ENCODE data around the gene RGS17.

The RGS17 gene

DNA sequence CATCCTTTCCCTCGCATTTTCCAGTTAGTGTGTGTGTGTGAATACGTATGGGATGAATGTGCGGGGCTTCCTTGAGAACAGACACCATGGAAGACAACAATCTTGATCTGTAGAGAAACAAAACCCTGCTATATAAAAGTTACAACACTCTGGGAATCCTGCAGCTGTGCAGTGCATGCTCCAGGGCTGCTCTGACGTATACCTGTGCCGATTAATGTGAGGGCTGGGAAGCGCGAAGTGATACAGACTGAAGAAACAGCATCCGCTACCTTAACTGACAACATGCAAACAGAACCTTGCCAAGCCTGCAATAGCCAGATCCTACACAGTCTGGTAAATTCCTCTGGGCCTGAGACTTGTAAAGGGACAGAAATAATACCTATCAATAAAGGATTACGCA lies 96.9 kb downstream of the RGS17 start:
- Histone ChIP-seq H3K4me3 (ENCODE audit: low read depth, low read length) (no peak overlapping the region), H3K36me3 (no peaks in the 10 kb centered on the region), H3K9me3 (ENCODE audit: severe bottlenecking) (no peaks in the 10 kb centered on the region), H3K27ac (no peak overlapping the region), H3K27me3 (ENCODE audit: insufficient read depth, low read depth, severe bottlenecking) (no peaks in the 10 kb centered on the region)
- no peak for DNase-seq
- TF ChIP-seq, protein P1, sequence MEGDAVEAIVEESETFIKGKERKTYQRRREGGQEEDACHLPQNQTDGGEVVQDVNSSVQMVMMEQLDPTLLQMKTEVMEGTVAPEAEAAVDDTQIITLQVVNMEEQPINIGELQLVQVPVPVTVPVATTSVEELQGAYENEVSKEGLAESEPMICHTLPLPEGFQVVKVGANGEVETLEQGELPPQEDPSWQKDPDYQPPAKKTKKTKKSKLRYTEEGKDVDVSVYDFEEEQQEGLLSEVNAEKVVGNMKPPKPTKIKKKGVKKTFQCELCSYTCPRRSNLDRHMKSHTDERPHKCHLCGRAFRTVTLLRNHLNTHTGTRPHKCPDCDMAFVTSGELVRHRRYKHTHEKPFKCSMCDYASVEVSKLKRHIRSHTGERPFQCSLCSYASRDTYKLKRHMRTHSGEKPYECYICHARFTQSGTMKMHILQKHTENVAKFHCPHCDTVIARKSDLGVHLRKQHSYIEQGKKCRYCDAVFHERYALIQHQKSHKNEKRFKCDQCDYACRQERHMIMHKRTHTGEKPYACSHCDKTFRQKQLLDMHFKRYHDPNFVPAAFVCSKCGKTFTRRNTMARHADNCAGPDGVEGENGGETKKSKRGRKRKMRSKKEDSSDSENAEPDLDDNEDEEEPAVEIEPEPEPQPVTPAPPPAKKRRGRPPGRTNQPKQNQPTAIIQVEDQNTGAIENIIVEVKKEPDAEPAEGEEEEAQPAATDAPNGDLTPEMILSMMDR (IDR thresholded peaks at IDR 0.05; ENCODE audit: low read depth, low read length), result no peak

DNA sequence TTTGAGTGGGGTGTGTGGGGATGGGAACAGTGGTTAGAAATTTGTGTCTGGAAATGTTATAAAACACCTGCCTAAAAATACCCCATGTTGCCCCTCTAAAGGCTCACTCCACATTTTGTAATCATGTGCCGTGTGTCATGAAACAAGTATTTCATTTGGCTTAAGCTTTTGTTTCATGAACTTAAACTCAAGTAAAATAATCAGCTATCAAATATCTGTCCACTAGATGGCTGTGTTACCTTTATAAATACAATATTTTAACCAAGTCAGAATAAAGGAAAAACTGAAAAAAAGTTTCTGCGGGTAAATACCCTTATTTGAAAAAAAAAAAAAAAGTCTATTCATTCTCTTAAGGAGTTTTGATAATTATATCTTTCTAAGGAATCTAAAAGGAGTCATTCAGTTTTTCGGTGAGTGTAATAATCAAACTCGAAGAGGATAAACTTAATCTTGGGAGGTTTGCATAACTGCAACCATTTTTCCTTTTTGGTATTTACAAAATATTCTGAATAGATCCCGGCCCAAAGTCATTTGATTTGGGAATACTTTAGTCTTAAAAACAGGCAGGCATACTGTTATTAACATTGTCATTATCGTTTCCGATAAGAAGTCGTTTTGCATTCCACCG lies 98.7 kb downstream of the RGS17 start:
- no peak for DNase-seq
- Histone ChIP-seq H3K4me3 (ENCODE audit: low read depth, low read length) (no peak overlapping the region), H3K27me3 (ENCODE audit: insufficient read depth, low read depth, severe bottlenecking) (no peaks in the 10 kb centered on the region), H3K9me3 (ENCODE audit: severe bottlenecking) (no peaks in the 10 kb centered on the region), H3K27ac (no peak overlapping the region), H3K36me3 (no peaks in the 10 kb centered on the region)
- TF ChIP-seq, protein P1 (IDR thresholded peaks at IDR 0.05; ENCODE audit: low read depth, low read length), result no peak

DNA sequence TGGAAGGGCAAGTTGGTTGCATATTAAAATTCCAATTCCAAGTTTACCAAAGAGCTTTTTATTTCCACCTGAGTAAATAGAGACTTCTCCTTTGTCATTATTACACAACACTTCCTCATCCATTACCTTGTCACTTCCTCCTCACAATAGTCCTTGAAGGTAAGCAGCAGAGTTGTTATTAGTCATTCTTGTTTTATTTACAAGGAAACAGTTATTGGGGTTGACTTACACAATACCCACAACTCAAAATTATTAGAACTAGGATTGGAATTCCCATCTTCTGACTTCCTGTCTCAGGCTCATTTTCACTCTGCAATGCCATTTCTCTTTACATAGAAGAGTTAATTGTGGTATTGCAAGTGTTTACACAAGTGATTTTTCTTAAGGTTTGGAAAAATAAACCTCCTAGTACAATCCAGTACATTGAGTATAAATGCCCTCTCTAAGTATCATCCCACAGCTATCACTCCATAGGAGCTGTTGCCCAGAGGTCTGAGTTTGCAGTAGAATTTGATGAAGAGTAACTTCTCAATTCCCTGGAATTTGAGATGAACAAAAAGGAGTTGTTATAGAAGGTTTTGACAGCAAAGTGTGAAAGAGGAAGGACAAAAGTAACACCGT lies 99.6 kb downstream of the RGS17 start:
- TF ChIP-seq, protein P1 (IDR thresholded peaks at IDR 0.05; ENCODE audit: low read depth, low read length), result no peak
- Histone ChIP-seq H3K36me3 (no peaks in the 10 kb centered on the region), H3K27ac (no peak overlapping the region), H3K27me3 (ENCODE audit: insufficient read depth, low read depth, severe bottlenecking) (no peaks in the 10 kb centered on the region), H3K9me3 (ENCODE audit: severe bottlenecking) (no peaks in the 10 kb centered on the region), H3K4me3 (ENCODE audit: low read depth, low read length) (no peak overlapping the region)
- DNase-seq, result no peak

DNA sequence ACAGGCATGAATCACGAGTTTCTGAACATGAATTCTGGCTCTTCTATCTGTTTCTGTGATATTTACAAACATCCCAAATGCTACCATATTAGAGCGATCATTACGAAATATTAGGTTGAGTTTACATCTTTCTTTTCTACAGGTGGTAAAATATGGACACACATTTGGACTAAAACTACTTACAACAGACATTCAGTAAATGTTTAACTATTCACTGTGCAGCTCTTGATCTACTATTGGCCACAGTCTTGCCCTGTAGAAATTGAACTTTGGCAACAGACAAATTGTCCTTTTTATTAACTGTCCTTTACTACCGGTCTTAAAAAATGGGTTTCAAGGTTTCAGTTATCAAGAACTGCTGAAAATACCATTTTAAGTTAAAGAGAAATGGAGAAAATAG lies 102.1 kb downstream of the RGS17 start:
- H3K27me3 ChIP-seq (ENCODE audit: insufficient read depth, low read depth, severe bottlenecking), result no peaks in the 10 kb centered on the region
- H3K9me3 ChIP-seq (ENCODE audit: severe bottlenecking), result no peaks in the 10 kb centered on the region
- no peak overlapping the region for H3K27ac ChIP-seq
- TF ChIP-seq, protein P1 (IDR thresholded peaks at IDR 0.05; ENCODE audit: low read depth, low read length), result no peak
- DNase-seq, result no peak
- H3K36me3 ChIP-seq, result no peaks in the 10 kb centered on the region
- H3K4me3 ChIP-seq (ENCODE audit: low read depth, low read length), result no peak overlapping the region

DNA sequence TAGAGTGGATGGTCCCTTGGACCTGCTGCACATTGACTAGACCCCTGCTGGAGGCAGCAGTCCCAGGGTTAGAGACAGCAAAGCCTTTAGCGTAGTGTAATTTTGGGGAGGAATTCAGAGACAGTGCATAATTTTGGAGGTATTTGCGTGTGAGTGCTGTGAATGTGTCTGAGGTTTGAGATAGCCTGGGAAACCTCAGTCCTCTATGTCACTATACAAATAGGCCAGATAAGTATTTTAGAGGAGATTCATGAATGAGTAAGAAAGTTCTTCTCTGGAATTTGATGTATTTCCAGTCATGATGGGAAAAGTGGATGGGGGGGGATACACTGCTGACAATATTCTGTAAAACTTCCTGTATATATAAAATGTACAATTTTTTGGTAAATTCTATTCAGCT lies 102.8 kb downstream of the RGS17 start:
- TF ChIP-seq, protein P1 (IDR thresholded peaks at IDR 0.05; ENCODE audit: low read depth, low read length), result no peak
- Histone ChIP-seq H3K4me3 (ENCODE audit: low read depth, low read length) (no peak overlapping the region), H3K27ac (no peak overlapping the region), H3K36me3 (no peaks in the 10 kb centered on the region), H3K27me3 (ENCODE audit: insufficient read depth, low read depth, severe bottlenecking) (no peaks in the 10 kb centered on the region), H3K9me3 (ENCODE audit: severe bottlenecking) (no peaks in the 10 kb centered on the region)
- no peak for DNase-seq

DNA sequence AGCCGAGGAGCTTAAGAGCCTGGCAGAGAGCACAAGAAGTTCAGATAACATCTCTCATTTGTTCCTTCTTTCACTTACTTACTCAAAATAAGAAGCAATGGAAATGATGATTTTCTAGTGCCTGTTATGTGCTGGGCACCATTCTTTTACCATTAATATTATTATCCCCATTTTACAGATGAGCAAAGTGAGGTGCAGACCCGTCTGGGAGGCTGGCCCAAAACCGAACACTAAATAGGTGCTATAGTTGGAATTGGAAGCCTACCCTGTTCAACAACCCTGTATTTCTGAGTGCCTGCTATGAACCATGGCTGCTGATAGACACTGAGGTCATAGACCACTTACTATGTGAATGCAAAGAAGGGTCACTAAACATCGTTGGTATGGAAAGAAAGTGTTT lies 103.6 kb downstream of the RGS17 start:
- Histone ChIP-seq H3K4me3 (ENCODE audit: low read depth, low read length) (no peak overlapping the region), H3K27me3 (ENCODE audit: insufficient read depth, low read depth, severe bottlenecking) (no peaks in the 10 kb centered on the region), H3K9me3 (ENCODE audit: severe bottlenecking) (no peaks in the 10 kb centered on the region), H3K36me3 (no peaks in the 10 kb centered on the region), H3K27ac (no peak overlapping the region)
- DNase-seq, result no peak
- TF ChIP-seq, protein P1 (IDR thresholded peaks at IDR 0.05; ENCODE audit: low read depth, low read length), result no peak

Data from WERI-Rb-1 (cell line).